ENCODE results near the gene WDCP.

The WDCP gene

GRCh38 chr2:23992931-23993330, 54.3 kb downstream of the WDCP start:
- Histone ChIP-seq H3K36me3 (ENCODE audit: insufficient read depth, low read length) (no peaks in the 10 kb centered on the region), H3K4me2 (ENCODE audit: low read length) (no peak overlapping the region), H3K9me2 (ENCODE audit: low read depth, low read length) (no peaks in the 10 kb centered on the region), H3K4me1 (ENCODE audit: insufficient read depth, low read length, severe bottlenecking) (no peaks in the 10 kb centered on the region), H3K27me3 (ENCODE audit: insufficient read depth, low read length) (no peaks in the 10 kb centered on the region), H3K4me3 (ENCODE audit: low read depth, low read length, poor library complexity, severe bottlenecking) (no peak overlapping the region), H3K79me2 (ENCODE audit: insufficient read depth, low read length) (no peaks in the 10 kb centered on the region), H3K9ac (ENCODE audit: low read length) (no peak overlapping the region), H3K27ac (ENCODE audit: low read depth, low read length, poor library complexity, severe bottlenecking) (no peak overlapping the region), H3K9me3 (ENCODE audit: low read length) (no peaks in the 10 kb centered on the region), H2AFZ (ENCODE audit: low read length) (no peak overlapping the region), H3F3A (ENCODE audit: insufficient read depth, low read length) (no peaks in the 10 kb centered on the region), H4K20me1 (ENCODE audit: insufficient read depth, low read length) (no peaks in the 10 kb centered on the region)
- TF ChIP-seq EZH2 (IDR thresholded peaks at IDR 0.05; ENCODE audit: borderline replicate concordance, low read length) (no peak), CTCF (IDR thresholded peaks at IDR 0.05; ENCODE audit: low read length) (no peak)

- Histone ChIP-seq H3K4me1 (ENCODE audit: insufficient read depth, low read length, severe bottlenecking) (no peaks in the 10 kb centered on the region), H3K27me3 (ENCODE audit: insufficient read depth, low read length) (no peaks in the 10 kb centered on the region), H3K9ac (ENCODE audit: low read length) (no peak overlapping the region), H3K27ac (ENCODE audit: low read depth, low read length, poor library complexity, severe bottlenecking) (no peak overlapping the region), H3F3A (ENCODE audit: insufficient read depth, low read length) (no peaks in the 10 kb centered on the region), H3K36me3 (ENCODE audit: insufficient read depth, low read length) (peaks cover 7% of the 10 kb centered on the region; the same call in 1 of the 2 replicates), H3K79me2 (ENCODE audit: insufficient read depth, low read length) (no peaks in the 10 kb centered on the region), H3K4me2 (ENCODE audit: low read length) (no peak overlapping the region), H3K9me2 (ENCODE audit: low read depth, low read length) (no peaks in the 10 kb centered on the region), H4K20me1 (ENCODE audit: insufficient read depth, low read length) (no peaks in the 10 kb centered on the region), H3K4me3 (ENCODE audit: low read depth, low read length, poor library complexity, severe bottlenecking) (no peak overlapping the region), H3K9me3 (ENCODE audit: low read length) (no peaks in the 10 kb centered on the region), H2AFZ (ENCODE audit: low read length) (no peak overlapping the region)
- TF ChIP-seq EZH2 (IDR thresholded peaks at IDR 0.05; ENCODE audit: borderline replicate concordance, low read length) (no peak), CTCF (IDR thresholded peaks at IDR 0.05; ENCODE audit: low read length) (peak; percentile 54; the same call in 1 of the 2 replicates)
Observed at GRCh38 chr2:23988371-23988770, 58.8 kb downstream of the WDCP start.

Measured in OCI-LY1 (cell line).